ENCODE results near the gene PLS3. TPM values are rescaled to one million over a fixed set of nuclear protein-coding genes. Genes with fewer than 3 reads are reported as not detected.

Gene PLS3
- polyA plus RNA-seq, 1 donor from 2014 or later: 3.8 TPM

DNA sequence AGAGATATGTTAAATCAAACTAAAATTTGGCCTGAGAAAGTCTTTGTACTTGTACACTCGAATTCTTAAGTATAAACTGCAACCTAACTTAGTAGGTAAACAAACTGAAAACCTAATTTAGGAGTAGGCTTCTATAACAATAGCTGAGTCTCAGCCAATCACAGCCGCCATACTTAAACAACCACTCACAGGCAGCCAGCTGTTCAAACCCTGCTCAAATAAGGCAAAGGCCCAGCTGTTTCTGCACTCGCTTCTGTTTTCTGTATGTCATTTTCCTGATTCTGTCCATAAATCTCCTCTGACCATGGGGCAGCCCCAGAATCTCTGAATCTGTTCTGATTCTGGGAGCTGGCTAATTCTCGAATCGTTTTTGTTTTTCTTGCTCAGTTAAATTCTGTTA, 7.8 kb upstream of the PLS3 start:
- no peaks in the 10 kb centered on the region for H3K36me3 ChIP-seq (ENCODE audit: insufficient read depth, low read length)
- H4K20me1 ChIP-seq (ENCODE audit: insufficient read depth): no peaks in the 10 kb centered on the region
- H3K27me3 ChIP-seq (ENCODE audit: insufficient read depth, low read depth, low read length): no peaks in the 10 kb centered on the region
- no peaks in the 10 kb centered on the region for H3K9me2 ChIP-seq (ENCODE audit: insufficient read depth, low read length)
- H3K79me2 ChIP-seq (replicated peaks; ENCODE audit: insufficient read depth, low read length): no peaks in the 10 kb centered on the region
- no peaks in the 10 kb centered on the region for H3F3A ChIP-seq (ENCODE audit: insufficient read depth, low read length, poor library complexity, severe bottlenecking)
- no peak overlapping the region for H3K4me2 ChIP-seq (ENCODE audit: low read length)
- no peaks in the 10 kb centered on the region for H3K9me3 ChIP-seq (ENCODE audit: low read length)
- H3K27ac ChIP-seq (ENCODE audit: low read length): no peak overlapping the region
- no peak overlapping the region for H3K9ac ChIP-seq (ENCODE audit: low read length)
- TF ChIP-seq TAF1 (IDR thresholded peaks at IDR 0.05; ENCODE audit: low read depth): no peak
- H3K4me3 ChIP-seq (ENCODE audit: low read length): no peak overlapping the region
- no peak overlapping the region for H2AFZ ChIP-seq (ENCODE audit: low read depth, low read length)

DNA sequence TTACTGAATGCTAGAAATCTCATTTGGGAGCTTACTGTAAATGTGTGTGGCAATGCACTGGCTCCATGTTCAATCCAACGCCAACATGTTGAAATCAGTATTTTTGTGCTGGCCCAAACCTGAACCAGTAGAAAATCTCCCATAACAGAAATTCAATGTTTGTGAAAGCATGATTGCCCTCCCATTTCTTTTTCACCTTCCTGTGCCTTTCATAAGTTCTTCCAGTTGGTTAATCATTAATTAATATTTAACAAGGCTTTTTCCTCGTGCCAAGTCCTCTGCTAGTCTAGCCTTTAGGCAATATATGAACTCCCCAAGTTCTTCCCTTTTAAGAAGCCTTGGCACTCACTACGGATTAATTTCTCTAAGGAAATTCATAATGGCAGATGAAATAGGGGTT, 1.3 kb upstream of the PLS3 start:
- Histone ChIP-seq H3K27me3 (ENCODE audit: insufficient read depth, low read depth, low read length) (peaks cover 19% of the 10 kb centered on the region), H3K4me2 (ENCODE audit: low read length) (no peak overlapping the region)

DNA sequence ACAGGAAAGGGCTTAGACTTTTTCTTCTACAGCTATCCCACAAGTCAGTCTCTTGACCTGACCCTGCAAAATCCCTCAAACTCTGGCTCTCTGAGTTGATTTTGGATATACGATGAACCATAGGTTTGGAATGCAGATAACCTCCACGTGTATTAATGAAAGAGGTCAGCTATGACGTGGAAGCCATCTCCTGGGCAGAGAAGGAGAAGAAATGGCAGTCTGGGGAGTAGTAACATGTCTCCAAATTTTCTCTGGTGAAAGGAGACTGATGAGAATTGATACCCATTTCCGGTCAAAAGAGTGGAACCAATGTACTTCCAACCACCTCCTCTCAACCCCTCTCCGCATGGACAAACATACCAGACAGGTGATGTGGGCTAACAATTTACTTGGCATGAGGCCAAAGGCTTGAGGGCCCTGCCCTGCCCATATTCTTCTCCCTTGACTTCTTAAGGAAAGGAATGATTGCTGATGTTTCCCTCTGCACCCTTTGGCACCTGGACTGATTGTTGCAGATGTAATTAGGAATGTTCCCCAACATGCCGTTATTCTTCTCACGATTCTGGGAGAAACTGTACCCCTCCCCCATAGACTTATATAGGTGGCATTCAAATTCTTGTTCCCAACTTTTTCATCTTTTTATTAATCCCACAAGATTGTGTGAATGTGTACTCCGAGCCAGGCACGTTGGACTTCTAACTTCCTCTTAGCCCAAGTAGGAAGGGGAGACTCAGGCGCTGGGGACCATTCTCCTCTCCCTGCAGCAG, 580 bp upstream of the PLS3 start:
- Histone ChIP-seq H3K79me2 (replicated peaks; ENCODE audit: insufficient read depth, low read length) (no peaks in the 10 kb centered on the region), H3K9me3 (ENCODE audit: low read length) (no peaks in the 10 kb centered on the region), H3K9ac (ENCODE audit: low read length) (no peak overlapping the region), H3K36me3 (ENCODE audit: insufficient read depth, low read length) (no peaks in the 10 kb centered on the region), H3K4me2 (ENCODE audit: low read length) (no peak overlapping the region), H3K27me3 (ENCODE audit: insufficient read depth, low read depth, low read length) (peaks cover 19% of the 10 kb centered on the region), H3K4me3 (ENCODE audit: low read length) (peak overlapping the region; percentile 68), H3F3A (ENCODE audit: insufficient read depth, low read length, poor library complexity, severe bottlenecking) (no peaks in the 10 kb centered on the region), H2AFZ (ENCODE audit: low read depth, low read length) (no peak overlapping the region), H3K9me2 (ENCODE audit: insufficient read depth, low read length) (no peaks in the 10 kb centered on the region), H4K20me1 (ENCODE audit: insufficient read depth) (no peaks in the 10 kb centered on the region), H3K27ac (ENCODE audit: low read length) (no peak overlapping the region)
- TF ChIP-seq EZH2 (IDR thresholded peaks at IDR 0.05; ENCODE audit: borderline replicate concordance, insufficient read depth, low read length, poor library complexity, severe bottlenecking) (no peak), EP300 (conservative IDR thresholded peaks at IDR 0.05; ENCODE audit: poor library complexity, severe bottlenecking) (no peak), MXI1 (conservative IDR thresholded peaks at IDR 0.05; ENCODE audit: poor library complexity, severe bottlenecking) (no peak), RAD21 (conservative IDR thresholded peaks at IDR 0.05) (no peak), TAF1 (IDR thresholded peaks at IDR 0.05; ENCODE audit: low read depth) (no peak), POLR2AphosphoS5 (IDR thresholded peaks at IDR 0.05) (no peak), SMC3 (conservative IDR thresholded peaks at IDR 0.05; ENCODE audit: poor library complexity) (no peak)
- TF ChIP-seq, protein P1, sequence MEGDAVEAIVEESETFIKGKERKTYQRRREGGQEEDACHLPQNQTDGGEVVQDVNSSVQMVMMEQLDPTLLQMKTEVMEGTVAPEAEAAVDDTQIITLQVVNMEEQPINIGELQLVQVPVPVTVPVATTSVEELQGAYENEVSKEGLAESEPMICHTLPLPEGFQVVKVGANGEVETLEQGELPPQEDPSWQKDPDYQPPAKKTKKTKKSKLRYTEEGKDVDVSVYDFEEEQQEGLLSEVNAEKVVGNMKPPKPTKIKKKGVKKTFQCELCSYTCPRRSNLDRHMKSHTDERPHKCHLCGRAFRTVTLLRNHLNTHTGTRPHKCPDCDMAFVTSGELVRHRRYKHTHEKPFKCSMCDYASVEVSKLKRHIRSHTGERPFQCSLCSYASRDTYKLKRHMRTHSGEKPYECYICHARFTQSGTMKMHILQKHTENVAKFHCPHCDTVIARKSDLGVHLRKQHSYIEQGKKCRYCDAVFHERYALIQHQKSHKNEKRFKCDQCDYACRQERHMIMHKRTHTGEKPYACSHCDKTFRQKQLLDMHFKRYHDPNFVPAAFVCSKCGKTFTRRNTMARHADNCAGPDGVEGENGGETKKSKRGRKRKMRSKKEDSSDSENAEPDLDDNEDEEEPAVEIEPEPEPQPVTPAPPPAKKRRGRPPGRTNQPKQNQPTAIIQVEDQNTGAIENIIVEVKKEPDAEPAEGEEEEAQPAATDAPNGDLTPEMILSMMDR (IDR thresholded peaks at IDR 0.05; ENCODE audit: poor library complexity, severe bottlenecking): no peak
- TF ChIP-seq, protein P2, sequence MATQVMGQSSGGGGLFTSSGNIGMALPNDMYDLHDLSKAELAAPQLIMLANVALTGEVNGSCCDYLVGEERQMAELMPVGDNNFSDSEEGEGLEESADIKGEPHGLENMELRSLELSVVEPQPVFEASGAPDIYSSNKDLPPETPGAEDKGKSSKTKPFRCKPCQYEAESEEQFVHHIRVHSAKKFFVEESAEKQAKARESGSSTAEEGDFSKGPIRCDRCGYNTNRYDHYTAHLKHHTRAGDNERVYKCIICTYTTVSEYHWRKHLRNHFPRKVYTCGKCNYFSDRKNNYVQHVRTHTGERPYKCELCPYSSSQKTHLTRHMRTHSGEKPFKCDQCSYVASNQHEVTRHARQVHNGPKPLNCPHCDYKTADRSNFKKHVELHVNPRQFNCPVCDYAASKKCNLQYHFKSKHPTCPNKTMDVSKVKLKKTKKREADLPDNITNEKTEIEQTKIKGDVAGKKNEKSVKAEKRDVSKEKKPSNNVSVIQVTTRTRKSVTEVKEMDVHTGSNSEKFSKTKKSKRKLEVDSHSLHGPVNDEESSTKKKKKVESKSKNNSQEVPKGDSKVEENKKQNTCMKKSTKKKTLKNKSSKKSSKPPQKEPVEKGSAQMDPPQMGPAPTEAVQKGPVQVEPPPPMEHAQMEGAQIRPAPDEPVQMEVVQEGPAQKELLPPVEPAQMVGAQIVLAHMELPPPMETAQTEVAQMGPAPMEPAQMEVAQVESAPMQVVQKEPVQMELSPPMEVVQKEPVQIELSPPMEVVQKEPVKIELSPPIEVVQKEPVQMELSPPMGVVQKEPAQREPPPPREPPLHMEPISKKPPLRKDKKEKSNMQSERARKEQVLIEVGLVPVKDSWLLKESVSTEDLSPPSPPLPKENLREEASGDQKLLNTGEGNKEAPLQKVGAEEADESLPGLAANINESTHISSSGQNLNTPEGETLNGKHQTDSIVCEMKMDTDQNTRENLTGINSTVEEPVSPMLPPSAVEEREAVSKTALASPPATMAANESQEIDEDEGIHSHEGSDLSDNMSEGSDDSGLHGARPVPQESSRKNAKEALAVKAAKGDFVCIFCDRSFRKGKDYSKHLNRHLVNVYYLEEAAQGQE (IDR thresholded peaks at IDR 0.05; ENCODE audit: borderline replicate concordance): no peak

More for the DNA sequence above, 1.3 kb upstream of the PLS3 start:
- H3K9me3 ChIP-seq (ENCODE audit: low read length): no peaks in the 10 kb centered on the region
- no peaks in the 10 kb centered on the region for H3F3A ChIP-seq (ENCODE audit: insufficient read depth, low read length, poor library complexity, severe bottlenecking)
- H3K4me3 ChIP-seq (ENCODE audit: low read length): no peak overlapping the region
- H4K20me1 ChIP-seq (ENCODE audit: insufficient read depth): no peaks in the 10 kb centered on the region
- H3K27ac ChIP-seq (ENCODE audit: low read length): no peak overlapping the region
- no peak overlapping the region for H2AFZ ChIP-seq (ENCODE audit: low read depth, low read length)
- H3K9ac ChIP-seq (ENCODE audit: low read length): no peak overlapping the region
- no peaks in the 10 kb centered on the region for H3K9me2 ChIP-seq (ENCODE audit: insufficient read depth, low read length)
- TF ChIP-seq RAD21 (conservative IDR thresholded peaks at IDR 0.05) (no peak), TAF1 (IDR thresholded peaks at IDR 0.05; ENCODE audit: low read depth) (no peak), POLR2AphosphoS5 (IDR thresholded peaks at IDR 0.05) (no peak)
- H3K79me2 ChIP-seq (replicated peaks; ENCODE audit: insufficient read depth, low read length): no peaks in the 10 kb centered on the region
- H3K36me3 ChIP-seq (ENCODE audit: insufficient read depth, low read length): no peaks in the 10 kb centered on the region
